ENCODE data around the gene KANK4.
"Not testable (repeated sequence)": the region's sequence is repeated elsewhere in the genome, so short reads cannot be mapped to it uniquely, and the experiment has no call there.

The KANK4 gene

GRCh38 chr1:62229932-62230331, 89.3 kb downstream of the KANK4 start:
- Mint-ChIP-seq H3K4me3 (no peak overlapping the region), H3K4me1 (ENCODE audit: low read depth) (no peaks in the 10 kb centered on the region), H3K9me3 (no peaks in the 10 kb centered on the region), H3K36me3 (ENCODE audit: low read depth) (no peaks in the 10 kb centered on the region), H3K27ac (no peak overlapping the region), H3K27me3 (peaks cover 4% of the 10 kb centered on the region)

- Mint-ChIP-seq H3K27ac (no peak overlapping the region), H3K4me1 (ENCODE audit: low read depth) (no peaks in the 10 kb centered on the region), H3K27me3 (peaks cover 4% of the 10 kb centered on the region)
These were observed 89.8 kb downstream of the KANK4 start for GRCh38 chr1:62229468-62229867.

DNA sequence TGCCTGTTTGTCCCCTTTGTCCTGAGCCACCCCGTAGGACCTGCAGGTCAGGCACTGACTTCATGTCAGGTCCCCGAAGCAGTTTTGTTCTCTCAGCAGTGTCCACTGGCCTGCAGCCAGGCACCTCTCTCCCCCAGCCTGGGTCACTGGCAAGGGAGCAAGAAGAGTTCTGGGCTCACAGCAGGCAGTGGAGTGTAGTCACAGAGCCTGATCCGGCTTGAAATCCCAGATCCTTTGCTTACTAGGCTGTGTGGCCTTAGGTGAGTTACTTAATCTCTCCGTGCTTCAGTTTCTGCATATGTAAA, 90.4 kb downstream of the KANK4 start:
- Mint-ChIP-seq H3K27me3 (peaks cover 4% of the 10 kb centered on the region), H3K4me3 (no peak overlapping the region), H3K4me1 (ENCODE audit: low read depth) (no peaks in the 10 kb centered on the region), H3K9me3 (no peaks in the 10 kb centered on the region), H3K27ac (no peak overlapping the region), H3K36me3 (ENCODE audit: low read depth) (no peaks in the 10 kb centered on the region)

More at GRCh38 chr1:62229468-62229867, 89.8 kb downstream of the KANK4 start:
- Mint-ChIP-seq H3K9me3 (no peaks in the 10 kb centered on the region), H3K36me3 (ENCODE audit: low read depth) (no peaks in the 10 kb centered on the region), H3K4me3 (no peak overlapping the region)

GRCh38 chr1:62228136-62228882, 90.9 kb downstream of the KANK4 start:
- Mint-ChIP-seq H3K4me3 (no peak overlapping the region), H3K4me1 (ENCODE audit: low read depth) (no peaks in the 10 kb centered on the region), H3K9me3 (no peaks in the 10 kb centered on the region), H3K27me3 (peaks cover 4% of the 10 kb centered on the region), H3K36me3 (ENCODE audit: low read depth) (no peaks in the 10 kb centered on the region), H3K27ac (no peak overlapping the region)

GRCh38 chr1:62227496-62227895, 91.7 kb downstream of the KANK4 start:
- no peak overlapping the region for H3K4me3 Mint-ChIP-seq
- no peaks in the 10 kb centered on the region for H3K36me3 Mint-ChIP-seq (ENCODE audit: low read depth)
- H3K4me1 Mint-ChIP-seq (ENCODE audit: low read depth): no peaks in the 10 kb centered on the region
- H3K27ac Mint-ChIP-seq: no peak overlapping the region
- H3K27me3 Mint-ChIP-seq: peaks cover 4% of the 10 kb centered on the region
- H3K9me3 Mint-ChIP-seq: no peaks in the 10 kb centered on the region

DNA sequence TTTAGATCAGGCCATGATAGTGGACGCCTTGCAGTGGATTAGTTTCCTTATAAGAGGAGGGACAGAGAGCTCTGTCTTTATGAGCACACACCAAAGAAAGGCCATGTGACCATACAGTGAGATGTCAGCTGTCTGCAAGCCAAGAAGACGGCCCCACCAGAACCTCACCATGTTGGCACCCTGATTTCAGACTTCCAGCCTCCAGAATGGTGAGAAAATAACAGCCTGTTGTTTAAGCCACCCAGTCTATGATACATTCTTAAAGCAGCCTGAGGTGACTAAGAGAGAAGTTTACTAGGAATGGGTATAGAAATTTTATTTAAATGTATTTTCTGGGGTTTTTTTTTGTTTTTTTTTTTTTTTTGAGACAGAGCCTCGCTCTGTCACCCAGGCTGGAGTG, 95.1 kb downstream of the KANK4 start:
- no peak overlapping the region for H3K4me3 Mint-ChIP-seq
- H3K36me3 Mint-ChIP-seq (ENCODE audit: low read depth): no peaks in the 10 kb centered on the region
- no peaks in the 10 kb centered on the region for H3K9me3 Mint-ChIP-seq
- no peak overlapping the region for H3K27ac Mint-ChIP-seq
- no peaks in the 10 kb centered on the region for H3K27me3 Mint-ChIP-seq
- H3K4me1 Mint-ChIP-seq (ENCODE audit: low read depth): no peaks in the 10 kb centered on the region

- Mint-ChIP-seq H3K9me3 (no peaks in the 10 kb centered on the region), H3K36me3 (ENCODE audit: low read depth) (no peaks in the 10 kb centered on the region), H3K27ac (no peak overlapping the region), H3K4me1 (ENCODE audit: low read depth) (no peaks in the 10 kb centered on the region), H3K4me3 (no peak overlapping the region), H3K27me3 (no peaks in the 10 kb centered on the region)
These were observed 96.9 kb downstream of the KANK4 start for GRCh38 chr1:62222321-62222720.

- H3K4me1 Mint-ChIP-seq (ENCODE audit: low read depth): no peaks in the 10 kb centered on the region
- H3K36me3 Mint-ChIP-seq (ENCODE audit: low read depth): no peaks in the 10 kb centered on the region
- no peaks in the 10 kb centered on the region for H3K9me3 Mint-ChIP-seq
- no peak overlapping the region for H3K27ac Mint-ChIP-seq
- no peak overlapping the region for H3K4me3 Mint-ChIP-seq
- no peaks in the 10 kb centered on the region for H3K27me3 Mint-ChIP-seq
These were observed 98.1 kb downstream of the KANK4 start for GRCh38 chr1:62221171-62221570.

DNA sequence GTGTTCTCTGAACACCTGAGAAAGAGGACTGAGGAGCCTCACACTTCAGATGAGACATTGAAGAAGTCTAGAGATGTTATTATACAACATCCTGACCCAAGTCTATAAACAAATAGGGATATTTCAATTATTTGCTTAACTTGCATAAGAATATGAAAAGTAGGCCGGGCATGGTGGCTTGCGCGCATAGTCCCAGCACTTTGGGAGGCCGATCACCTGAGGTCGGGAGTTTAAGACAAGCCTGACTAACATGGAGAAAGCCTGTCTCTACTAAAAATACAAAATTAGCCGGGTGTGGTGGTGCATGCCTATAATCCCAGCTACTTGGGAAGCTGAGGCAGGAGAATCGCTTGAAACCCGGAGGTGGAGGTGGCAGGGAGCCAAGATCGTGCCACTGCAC, 98.8 kb downstream of the KANK4 start:
- not testable (repeated sequence) for H3K27me3 Mint-ChIP-seq; H3K27ac Mint-ChIP-seq; H3K36me3 Mint-ChIP-seq (ENCODE audit: low read depth); H3K4me1 Mint-ChIP-seq (ENCODE audit: low read depth); H3K9me3 Mint-ChIP-seq; H3K4me3 Mint-ChIP-seq

GRCh38 chr1:62218604-62219003, 100.6 kb downstream of the KANK4 start:
- Mint-ChIP-seq H3K9me3 (no peaks in the 10 kb centered on the region), H3K27ac (no peak overlapping the region), H3K36me3 (ENCODE audit: low read depth) (no peaks in the 10 kb centered on the region), H3K4me1 (ENCODE audit: low read depth) (no peaks in the 10 kb centered on the region), H3K27me3 (no peaks in the 10 kb centered on the region), H3K4me3 (no peak overlapping the region)

- Mint-ChIP-seq H3K9me3 (peaks cover 17% of the 10 kb centered on the region), H3K4me1 (ENCODE audit: low read depth) (no peaks in the 10 kb centered on the region), H3K36me3 (ENCODE audit: low read depth) (no peaks in the 10 kb centered on the region), H3K27ac (no peak overlapping the region), H3K4me3 (no peak overlapping the region), H3K27me3 (peaks cover 4% of the 10 kb centered on the region)
These were observed 105.9 kb downstream of the KANK4 start for GRCh38 chr1:62213075-62213914.

- peaks cover 17% of the 10 kb centered on the region for H3K9me3 Mint-ChIP-seq
- H3K27me3 Mint-ChIP-seq: peaks cover 4% of the 10 kb centered on the region
- no peaks in the 10 kb centered on the region for H3K4me1 Mint-ChIP-seq (ENCODE audit: low read depth)
- H3K27ac Mint-ChIP-seq: no peak overlapping the region
- H3K4me3 Mint-ChIP-seq: no peak overlapping the region
- H3K36me3 Mint-ChIP-seq (ENCODE audit: low read depth): no peaks in the 10 kb centered on the region
These were observed 106.8 kb downstream of the KANK4 start for GRCh38 chr1:62212411-62212810.

DNA sequence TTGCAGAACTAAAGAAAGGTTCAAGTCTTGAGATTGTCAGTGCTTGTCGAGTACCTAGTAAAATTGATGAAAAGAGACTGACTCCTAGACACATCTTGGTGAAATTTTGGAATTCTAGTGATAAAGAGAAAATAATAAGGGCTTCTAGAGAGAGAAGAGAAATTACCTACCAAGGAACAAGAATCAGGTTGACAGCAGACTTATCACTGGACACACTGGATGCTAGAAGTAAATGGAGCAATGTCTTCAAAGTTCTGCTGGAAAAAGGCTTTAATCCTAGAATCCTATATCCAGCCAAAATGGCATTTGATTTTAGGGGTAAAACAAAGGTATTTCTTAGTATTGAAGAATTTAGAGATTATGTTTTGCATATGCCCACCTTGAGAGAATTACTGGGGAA, 108.3 kb downstream of the KANK4 start:
- peaks cover 23% of the 10 kb centered on the region for H3K9me3 Mint-ChIP-seq
- peaks cover 11% of the 10 kb centered on the region for H3K27me3 Mint-ChIP-seq
- H3K36me3 Mint-ChIP-seq (ENCODE audit: low read depth): peaks cover 4% of the 10 kb centered on the region
- H3K4me3 Mint-ChIP-seq: no peak overlapping the region
- no peak overlapping the region for H3K27ac Mint-ChIP-seq
- H3K4me1 Mint-ChIP-seq (ENCODE audit: low read depth): no peaks in the 10 kb centered on the region

DNA sequence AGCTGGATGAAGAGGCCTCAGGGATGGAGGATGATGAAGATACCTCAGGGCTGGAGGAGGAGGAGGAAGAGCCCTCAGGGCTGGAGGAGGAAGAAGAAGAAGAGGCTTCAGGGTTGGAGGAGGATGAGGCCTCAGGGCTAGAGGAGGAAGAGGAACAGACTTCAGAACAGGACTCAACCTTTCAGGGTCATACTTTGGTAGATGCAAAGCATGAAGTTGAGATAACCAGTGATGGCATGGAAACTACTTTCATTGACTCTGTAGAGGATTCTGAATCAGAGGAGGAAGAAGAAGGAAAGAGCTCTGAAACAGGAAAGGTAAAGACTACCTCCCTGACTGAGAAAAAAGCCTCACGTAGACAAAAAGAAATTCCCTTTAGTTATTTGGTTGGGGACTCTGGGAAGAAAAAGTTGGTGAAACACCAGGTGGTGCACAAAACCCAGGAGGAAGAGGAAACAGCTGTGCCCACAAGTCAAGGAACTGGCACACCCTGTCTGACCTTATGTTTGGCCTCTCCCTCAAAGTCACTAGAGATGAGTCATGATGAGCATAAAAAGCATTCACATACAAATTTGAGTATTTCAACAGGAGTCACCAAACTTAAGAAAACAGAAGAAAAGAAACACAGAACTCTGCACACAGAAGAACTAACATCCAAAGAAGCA, 109.2 kb downstream of the KANK4 start:
- Mint-ChIP-seq H3K27ac (no peak overlapping the region), H3K27me3 (peaks cover 11% of the 10 kb centered on the region), H3K36me3 (ENCODE audit: low read depth) (peaks cover 4% of the 10 kb centered on the region), H3K9me3 (peaks cover 23% of the 10 kb centered on the region), H3K4me3 (no peak overlapping the region), H3K4me1 (ENCODE audit: low read depth) (no peaks in the 10 kb centered on the region)

- Mint-ChIP-seq H3K4me3 (no peak overlapping the region), H3K27ac (no peak overlapping the region), H3K36me3 (ENCODE audit: low read depth) (peaks cover 4% of the 10 kb centered on the region), H3K9me3 (peaks cover 23% of the 10 kb centered on the region), H3K27me3 (peaks cover 11% of the 10 kb centered on the region), H3K4me1 (ENCODE audit: low read depth) (no peaks in the 10 kb centered on the region)
These were observed 110.3 kb downstream of the KANK4 start for GRCh38 chr1:62208970-62209369.
